Kidney (tissue), 14 donors: Measurements from ENCODE around the gene APEX1. TPM values are rescaled to one million over a fixed set of nuclear protein-coding genes. Genes with fewer than 3 reads are reported as not detected.
A peak's percentile ranks its signal among the peaks of the same experiment; 100 is the strongest.
"Not testable (repeated sequence)": the region's sequence is repeated elsewhere in the genome, so short reads cannot be mapped to it uniquely, and the experiment has no call there.

Experiments
- DNase-seq, 5 donors: peaks; one replicate each; pipeline ENCODE4 v3.0.0-alpha.2; 2013 to 2020
- FAIRE-seq: peaks from 2 replicates; lab custom pipeline; 2012; peaks lifted over from hg19 to GRCh38; lab: Jason Lieb, UNC
- H3K27ac ChIP-seq, 2 donors: one replicate each; pipeline ENCODE4 v1.7.0; 2013; ENCODE audit warnings: low read depth in 2 of 2, low read length in 2 of 2, inconsistent platforms in 1 of 2
- H3K27me3 ChIP-seq: one replicate; pipeline ENCODE4 v1.7.1; 2013; ENCODE audit warnings: low read length, inconsistent platforms; ENCODE audit not compliant: control insufficient read depth, insufficient read depth
- H3K36me3 ChIP-seq, 3 donors: one replicate each; pipeline versions ENCODE4 v1.7.0 to v1.7.1; 2013; ENCODE audit warnings: low read length in 3 of 3, control low read depth in 1 of 3, inconsistent platforms in 1 of 3; ENCODE audit not compliant: insufficient read depth in 3 of 3, control insufficient read depth in 2 of 3
- H3K4me1 ChIP-seq, 3 donors: one replicate each; pipeline versions ENCODE4 v1.7.0 to v1.7.1; 2013; ENCODE audit warnings: low read length in 3 of 3, inconsistent platforms in 1 of 3, low read depth in 1 of 3; ENCODE audit not compliant: control insufficient read depth in 2 of 3, insufficient read depth in 2 of 3
- H3K4me3 ChIP-seq, 3 donors: one replicate each; pipeline versions ENCODE4 v1.7.0 to v1.8.1; 2013; ENCODE audit warnings: low read length in 3 of 3, control low read depth in 1 of 3, inconsistent platforms in 1 of 3
- H3K9ac ChIP-seq, 3 donors: one replicate each; pipeline versions ENCODE4 v1.7.0 to v1.7.1; 2013; ENCODE audit warnings: low read length in 3 of 3, control low read depth in 1 of 3, inconsistent platforms in 1 of 3
- H3K9me3 ChIP-seq, 3 donors: one replicate each; pipeline versions ENCODE4 v1.7.0 to v1.7.1; 2013; ENCODE audit warnings: low read length in 3 of 3, control low read depth in 1 of 3, inconsistent platforms in 1 of 3; ENCODE audit not compliant: control insufficient read depth in 2 of 3, insufficient read depth in 1 of 3
- intact Hi-C: fragments of 100-400 bp; cut with DNase I; formaldehyde crosslinking; loops from one replicate; pipeline ENCODE4 v1.11.1; 2022
- polyA plus RNA-seq: library from polyadenylated mRNA; stranded (reverse); fragments of 350-450 nt; fragmentation: Illumina TruSeq; extraction: RNeasy Lipid Tissue Mini Kit (QIAGEN cat#74804); gene quantifications from one replicate; pipeline ENCODE4 v1.2.3, GENCODE V29; 2014; ENCODE audit warnings: low read depth, low replicate concordance; ENCODE audit not compliant: insufficient read depth
- total RNA-seq: library from RNA; stranded (reverse); fragmentation: NEBNext Ultra II Directional; extraction: Animal tissue kit (Norgen Biotek cat#: 25700); gene quantifications from one replicate; pipeline ENCODE4 v1.2.1, GENCODE V29; 2021
- TF ChIP-seq, protein P1 (sequence below): IDR thresholded peaks from 3 replicates; pipeline ENCODE4 v1.5.1; 2012; ENCODE audit warnings: mild to moderate bottlenecking, moderate library complexity, borderline replicate concordance; ENCODE audit not compliant: insufficient read depth; ENCODE audit errors: extremely low read depth
- donor health status: control.
- donor health status: control.
- donor health status: control.
- donor health status: control.
- donor health status: control.
- donor health status: DM: yes; HTN: yes; CAD: no.
- donor health status: Normal renal cell carcinoma (clear cell type).

APEX1 gene
- total and polyA plus RNA-seq, 2 donors from 2014 or later = 109 to 119 TPM

DNA sequence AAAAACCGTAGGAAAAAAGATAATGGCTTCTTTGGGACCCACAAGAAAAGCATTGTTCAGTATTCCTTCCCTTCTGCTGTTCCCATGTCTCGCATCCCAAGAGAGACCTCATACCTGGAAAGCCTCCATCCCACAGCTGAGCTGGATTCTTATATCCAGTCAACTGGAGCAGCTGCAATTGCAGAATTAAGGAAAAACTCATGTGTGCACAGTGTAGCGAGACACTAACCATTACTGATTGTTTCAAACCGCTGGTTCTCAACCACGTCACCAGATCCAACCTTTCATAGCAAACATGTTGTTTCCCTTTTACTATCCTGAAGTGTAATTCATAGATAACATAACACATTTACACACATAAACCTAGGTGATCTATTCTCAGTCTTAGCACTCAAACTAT lies 44.9 kb downstream of the APEX1 start:
- intact Hi-C loops = no loop called here
- H3K9me3 ChIP-seq = no peaks in the 10 kb centered on the region
- H3K27me3 ChIP-seq = no peaks in the 10 kb centered on the region
- no peaks in the 10 kb centered on the region for H3K36me3 ChIP-seq
- H3K9ac ChIP-seq = no peak overlapping the region
- TF ChIP-seq, protein P1, sequence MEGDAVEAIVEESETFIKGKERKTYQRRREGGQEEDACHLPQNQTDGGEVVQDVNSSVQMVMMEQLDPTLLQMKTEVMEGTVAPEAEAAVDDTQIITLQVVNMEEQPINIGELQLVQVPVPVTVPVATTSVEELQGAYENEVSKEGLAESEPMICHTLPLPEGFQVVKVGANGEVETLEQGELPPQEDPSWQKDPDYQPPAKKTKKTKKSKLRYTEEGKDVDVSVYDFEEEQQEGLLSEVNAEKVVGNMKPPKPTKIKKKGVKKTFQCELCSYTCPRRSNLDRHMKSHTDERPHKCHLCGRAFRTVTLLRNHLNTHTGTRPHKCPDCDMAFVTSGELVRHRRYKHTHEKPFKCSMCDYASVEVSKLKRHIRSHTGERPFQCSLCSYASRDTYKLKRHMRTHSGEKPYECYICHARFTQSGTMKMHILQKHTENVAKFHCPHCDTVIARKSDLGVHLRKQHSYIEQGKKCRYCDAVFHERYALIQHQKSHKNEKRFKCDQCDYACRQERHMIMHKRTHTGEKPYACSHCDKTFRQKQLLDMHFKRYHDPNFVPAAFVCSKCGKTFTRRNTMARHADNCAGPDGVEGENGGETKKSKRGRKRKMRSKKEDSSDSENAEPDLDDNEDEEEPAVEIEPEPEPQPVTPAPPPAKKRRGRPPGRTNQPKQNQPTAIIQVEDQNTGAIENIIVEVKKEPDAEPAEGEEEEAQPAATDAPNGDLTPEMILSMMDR = no peak
- H3K4me1 ChIP-seq = no peaks in the 10 kb centered on the region
- H3K27ac ChIP-seq = no peak overlapping the region
- DNase-seq (peak in 2 of 5 donors; percentile 26 to 45), FAIRE-seq (no peak)
- H3K4me3 ChIP-seq = no peak overlapping the region

DNA sequence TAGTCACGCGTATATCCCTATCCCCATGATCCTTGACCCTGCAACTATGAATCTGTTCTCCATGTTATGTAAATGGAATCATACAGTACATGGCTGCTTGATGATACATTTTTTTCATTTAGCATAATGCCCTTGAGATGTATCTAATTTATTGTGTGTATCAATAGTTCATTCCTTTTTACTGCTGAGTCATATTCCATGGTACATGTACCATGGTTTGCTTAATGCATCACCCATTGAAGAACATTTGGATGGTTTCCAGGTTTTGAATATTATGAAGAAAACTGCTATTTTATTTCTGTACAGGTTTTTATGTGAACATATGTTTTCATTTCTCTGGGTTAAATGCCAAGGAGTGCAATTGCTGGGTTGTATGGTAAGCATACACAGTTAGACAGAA lies 46.3 kb downstream of the APEX1 start:
- Histone ChIP-seq H3K36me3 (no peaks in the 10 kb centered on the region), H3K9me3 (no peaks in the 10 kb centered on the region), H3K27me3 (no peaks in the 10 kb centered on the region), H3K4me3 (no peak overlapping the region), H3K4me1 (no peaks in the 10 kb centered on the region), H3K27ac (no peak overlapping the region), H3K9ac (no peak overlapping the region)
- no peak for DNase-seq
- FAIRE-seq = no peak
- intact Hi-C loops = no loop called here
- TF ChIP-seq, protein P1 = no peak

DNA sequence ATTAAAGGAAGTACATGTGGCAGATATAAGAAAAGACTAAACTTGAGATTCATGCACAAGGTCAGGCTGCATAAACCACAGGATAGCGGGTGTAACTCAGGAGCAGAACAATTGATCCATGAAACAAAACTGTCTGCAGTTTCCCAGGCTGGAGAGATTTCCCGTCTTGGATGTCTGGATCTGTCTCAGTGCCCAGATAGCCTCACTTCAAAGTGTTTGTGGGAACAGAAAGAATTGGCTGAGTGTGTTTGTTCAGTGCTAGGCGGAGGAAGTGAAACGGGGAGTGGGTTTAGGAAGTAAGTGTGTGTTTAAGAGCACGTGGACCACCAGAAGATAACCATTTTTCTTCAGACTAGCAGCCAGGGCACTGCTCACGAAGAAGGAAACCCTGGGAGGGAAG lies 48.9 kb downstream of the APEX1 start:
- Histone ChIP-seq H3K27ac (no peak overlapping the region), H3K4me1 (no peaks in the 10 kb centered on the region), H3K36me3 (no peaks in the 10 kb centered on the region), H3K9me3 (no peaks in the 10 kb centered on the region), H3K9ac (no peak overlapping the region), H3K27me3 (no peaks in the 10 kb centered on the region), H3K4me3 (no peak overlapping the region)
- intact Hi-C loops = no loop called here
- TF ChIP-seq, protein P1 = no peak
- DNase-seq (peak in 3 of 5 donors; percentile 19 to 56 (median 52)), FAIRE-seq (no peak)

DNA sequence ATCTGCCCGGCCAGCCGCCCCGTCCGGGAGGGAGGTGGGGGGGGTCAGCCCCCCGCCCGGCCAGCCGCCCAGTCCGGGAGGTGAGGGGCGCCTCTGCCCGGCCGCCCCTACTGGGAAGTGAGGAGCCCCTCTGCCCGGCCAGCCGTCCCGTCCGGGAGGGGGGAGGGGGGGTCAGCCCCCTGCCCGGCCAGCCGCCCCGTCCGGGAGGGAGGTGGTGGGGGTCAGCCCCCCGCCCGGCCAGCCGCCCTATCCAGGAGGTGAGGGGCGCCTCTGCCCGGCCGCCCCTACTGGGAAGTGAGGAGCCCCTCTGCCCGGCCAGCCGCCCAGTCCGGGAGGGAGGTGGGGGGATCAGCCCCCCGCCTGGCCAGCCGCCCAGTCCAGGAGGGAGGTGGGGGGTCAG lies 51.2 kb downstream of the APEX1 start:
- H3K27ac ChIP-seq, H3K4me1 ChIP-seq, H3K27me3 ChIP-seq, FAIRE-seq, H3K9me3 ChIP-seq, H3K36me3 ChIP-seq, DNase-seq, H3K4me3 ChIP-seq, intact Hi-C loops, H3K9ac ChIP-seq: not testable (repeated sequence)

DNA sequence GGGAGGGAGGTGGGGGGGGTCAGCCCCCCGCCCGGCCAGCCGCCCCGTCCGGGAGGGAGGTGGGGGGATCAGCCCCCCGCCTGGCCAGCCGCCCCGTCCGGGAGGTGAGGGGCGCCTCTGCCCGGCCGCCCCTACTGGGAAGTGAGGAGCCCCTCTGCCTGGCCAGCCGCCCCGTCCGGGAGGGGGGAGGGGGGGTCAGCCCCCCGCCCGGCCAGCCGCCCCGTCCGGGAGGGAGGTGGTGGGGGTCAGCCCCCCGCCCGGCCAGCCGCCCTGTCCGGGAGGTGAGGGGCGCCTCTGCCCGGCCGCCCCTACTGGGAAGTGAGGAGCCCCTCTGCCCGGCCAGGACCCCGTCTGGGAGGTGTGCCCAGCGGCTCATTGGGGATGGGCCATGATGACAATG lies 51.7 kb downstream of the APEX1 start:
- H3K27me3 ChIP-seq, H3K9ac ChIP-seq, H3K4me3 ChIP-seq, H3K9me3 ChIP-seq, FAIRE-seq, H3K27ac ChIP-seq, H3K36me3 ChIP-seq, intact Hi-C loops, H3K4me1 ChIP-seq, DNase-seq: not testable (repeated sequence)
